Thyroid gland (tissue), 4 donors: Measurements from ENCODE around the gene SDCCAG8. TPM values are rescaled to one million over a fixed set of nuclear protein-coding genes. Genes with fewer than 3 reads are reported as not detected.
A peak's percentile ranks its signal among the peaks of the same experiment; 100 is the strongest.

Source experiments
- DNase-seq, 2 donors: peaks; one replicate each; pipeline ENCODE4 v3.0.0-alpha.2; 2019
- H3K27ac ChIP-seq, 3 donors: fragments of 200-600 bp; sonication (generic); 1 replicate in 2 of 3; 2 replicates in 1 of 3; pipeline ENCODE4 v1.5.1; 2016 to 2019; ENCODE audit warnings: mild to moderate bottlenecking in 1 of 3, moderate library complexity in 1 of 3
- H3K27me3 ChIP-seq: fragments of 200-600 bp; sonication (generic); one replicate; pipeline ENCODE4 v1.5.1; 2019
- H3K36me3 ChIP-seq, 2 donors: fragments of 200-600 bp; sonication (generic); one replicate each; pipeline ENCODE4 v1.5.1; 2016 to 2019
- H3K4me1 ChIP-seq, 2 donors: fragments of 200-600 bp; sonication (generic); one replicate each; pipeline ENCODE4 v1.5.1; 2017 to 2019
- H3K4me3 ChIP-seq, 3 donors: fragments of 200-600 bp; sonication (generic); replicated peaks in 1 of 3; 1 replicate in 2 of 3; 2 replicates in 1 of 3; pipeline ENCODE4 v1.5.1; 2016; ENCODE audit warnings: mild to moderate bottlenecking in 1 of 3
- H3K9me3 ChIP-seq: fragments of 200-600 bp; sonication (generic); one replicate; pipeline ENCODE4 v1.5.1; 2017
- POLR2A ChIP-seq, 2 donors: fragments of 450-650 bp; IDR thresholded peaks; one replicate each; pipeline ENCODE4 v1.6.1; 2017; ENCODE audit warnings: antibody characterized with exemption in 2 of 2, mild to moderate bottlenecking in 2 of 2, moderate library complexity in 1 of 2
- WGBS, 2 donors: methylation state at CpG; one replicate each; pipeline ENCODE4 v1.1.5; 2017; 5-methylcytosine and 5-hydroxymethylcytosine counted together
- intact Hi-C: fragments of 100-400 bp; cut with DNase I; formaldehyde crosslinking; loops from one replicate; pipeline ENCODE4 v1.15.1; 2023
- total RNA-seq, 4 donors: library from RNA; depleted of rRNA; stranded (reverse); fragments of >200 nt; gene quantifications; one replicate each; pipeline ENCODE4 v1.2.3, GENCODE V29; 2016
- TF ChIP-seq, protein P1 (sequence below), 6 experiments: fragments of 200-600 bp in 3 of 6; fragments of 450-650 bp in 3 of 6; sonication (generic) in 3 of 6; IDR thresholded peaks; one replicate each; pipeline ENCODE4 v1.5.1; 2016 to 2019; ENCODE audit warnings: antibody characterized with exemption in 6 of 6, mild to moderate bottlenecking in 2 of 6, inconsistent platforms in 1 of 6, moderate library complexity in 1 of 6

Gene SDCCAG8
- total RNA-seq, 4 donors from 2014 or later, result 105 to 193 (median 115) TPM

DNA sequence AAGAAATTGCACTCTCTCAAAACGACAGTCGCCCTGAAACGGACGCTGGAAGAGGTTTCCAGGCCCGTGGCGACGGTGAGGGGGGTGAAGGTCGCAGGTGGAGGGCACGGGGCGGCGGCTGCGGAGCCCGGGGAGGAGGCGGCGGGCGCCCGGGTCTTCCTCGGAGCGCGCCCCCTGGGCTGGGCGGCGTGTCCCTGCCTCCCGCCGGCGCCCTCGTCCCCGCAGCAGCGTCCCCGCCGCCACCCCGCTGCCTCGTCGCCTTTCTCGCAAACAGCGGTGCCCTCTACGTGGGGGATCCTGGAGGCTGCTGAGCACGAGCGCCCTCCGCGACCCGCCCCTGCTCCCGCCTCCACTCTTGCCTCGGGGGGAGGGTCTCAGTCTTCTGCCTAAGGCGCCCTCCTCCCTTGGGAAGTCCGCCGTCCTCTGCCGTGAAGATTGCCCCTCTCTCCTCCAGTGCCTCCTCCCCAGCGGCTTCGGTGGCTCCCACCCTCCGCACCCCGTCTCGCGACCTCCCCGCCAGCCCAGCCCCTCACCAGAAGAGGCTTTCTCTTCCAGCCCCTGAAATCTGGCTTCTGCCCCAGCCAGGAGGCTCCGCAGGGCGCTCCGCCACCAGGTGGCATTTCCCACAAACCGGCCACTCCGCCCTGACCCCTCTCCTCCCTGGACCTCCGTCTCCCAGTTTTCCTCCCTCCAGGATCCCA is 227.4 kb downstream of the SDCCAG8 start:
- intact Hi-C loops, result no loop called here
- H3K9me3 ChIP-seq, result no peaks in the 10 kb centered on the region

DNA sequence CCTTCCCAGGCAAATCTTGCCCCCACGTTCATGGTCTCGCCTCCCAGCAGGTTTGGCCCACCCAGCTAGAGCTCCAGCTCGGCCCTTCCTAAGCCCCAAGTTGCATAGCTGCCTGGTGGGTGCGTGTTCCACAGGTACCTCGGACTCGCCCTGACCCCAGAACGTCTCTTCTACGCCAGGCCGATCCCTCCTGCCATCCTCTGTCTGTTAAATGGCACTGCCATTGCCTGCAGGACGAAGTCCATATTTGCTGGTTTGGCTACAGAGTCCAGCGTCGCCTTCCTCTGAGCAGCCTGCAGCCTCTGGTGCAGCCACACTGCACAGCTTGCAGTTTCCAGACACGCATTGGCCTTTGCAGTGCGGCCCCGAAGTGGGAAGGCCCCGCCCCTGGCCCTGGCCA is 228.1 kb downstream of the SDCCAG8 start:
- Histone ChIP-seq H3K9me3 (no peaks in the 10 kb centered on the region), H3K27ac (peak overlapping the region in 1 of 3 donors; percentile 17), H3K36me3 (no peaks in the 10 kb centered on the region), H3K4me1 (peaks cover 6 to 11% of the 10 kb centered on the region in 2 donors), H3K4me3 (no peak overlapping the region), H3K27me3 (no peaks in the 10 kb centered on the region)
- no peak for TF ChIP-seq POLR2A (IDR thresholded peaks at IDR 0.05)
- WGBS, 2 donors, result 95 to 96% methylated on average over 16 of the region's 16 CpGs
- no peak for DNase-seq
- intact Hi-C loops, result no loop called here

More for the DNA sequence above, 227.4 kb downstream of the SDCCAG8 start:
- H3K36me3 ChIP-seq, result no peaks in the 10 kb centered on the region
- 12 to 40% methylated on average over 17 to 32 of the region's 60 CpGs for WGBS, 2 donors
- H3K27me3 ChIP-seq, result no peaks in the 10 kb centered on the region
- DNase-seq, result peak; percentile 55 to 58
- H3K4me3 ChIP-seq, result peak overlapping the region; percentile 17 to 53 (median 34)
- H3K27ac ChIP-seq, result peak overlapping the region in 2 of 3 donors; percentile 17 to 31
- peaks cover 6 to 11% of the 10 kb centered on the region in 2 donors for H3K4me1 ChIP-seq
- TF ChIP-seq, protein P1, sequence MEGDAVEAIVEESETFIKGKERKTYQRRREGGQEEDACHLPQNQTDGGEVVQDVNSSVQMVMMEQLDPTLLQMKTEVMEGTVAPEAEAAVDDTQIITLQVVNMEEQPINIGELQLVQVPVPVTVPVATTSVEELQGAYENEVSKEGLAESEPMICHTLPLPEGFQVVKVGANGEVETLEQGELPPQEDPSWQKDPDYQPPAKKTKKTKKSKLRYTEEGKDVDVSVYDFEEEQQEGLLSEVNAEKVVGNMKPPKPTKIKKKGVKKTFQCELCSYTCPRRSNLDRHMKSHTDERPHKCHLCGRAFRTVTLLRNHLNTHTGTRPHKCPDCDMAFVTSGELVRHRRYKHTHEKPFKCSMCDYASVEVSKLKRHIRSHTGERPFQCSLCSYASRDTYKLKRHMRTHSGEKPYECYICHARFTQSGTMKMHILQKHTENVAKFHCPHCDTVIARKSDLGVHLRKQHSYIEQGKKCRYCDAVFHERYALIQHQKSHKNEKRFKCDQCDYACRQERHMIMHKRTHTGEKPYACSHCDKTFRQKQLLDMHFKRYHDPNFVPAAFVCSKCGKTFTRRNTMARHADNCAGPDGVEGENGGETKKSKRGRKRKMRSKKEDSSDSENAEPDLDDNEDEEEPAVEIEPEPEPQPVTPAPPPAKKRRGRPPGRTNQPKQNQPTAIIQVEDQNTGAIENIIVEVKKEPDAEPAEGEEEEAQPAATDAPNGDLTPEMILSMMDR (IDR thresholded peaks at IDR 0.05), result peak in 4 of 6 experiments; percentile 5 to 61 (median 48)
- TF ChIP-seq POLR2A (IDR thresholded peaks at IDR 0.05), result no peak

DNA sequence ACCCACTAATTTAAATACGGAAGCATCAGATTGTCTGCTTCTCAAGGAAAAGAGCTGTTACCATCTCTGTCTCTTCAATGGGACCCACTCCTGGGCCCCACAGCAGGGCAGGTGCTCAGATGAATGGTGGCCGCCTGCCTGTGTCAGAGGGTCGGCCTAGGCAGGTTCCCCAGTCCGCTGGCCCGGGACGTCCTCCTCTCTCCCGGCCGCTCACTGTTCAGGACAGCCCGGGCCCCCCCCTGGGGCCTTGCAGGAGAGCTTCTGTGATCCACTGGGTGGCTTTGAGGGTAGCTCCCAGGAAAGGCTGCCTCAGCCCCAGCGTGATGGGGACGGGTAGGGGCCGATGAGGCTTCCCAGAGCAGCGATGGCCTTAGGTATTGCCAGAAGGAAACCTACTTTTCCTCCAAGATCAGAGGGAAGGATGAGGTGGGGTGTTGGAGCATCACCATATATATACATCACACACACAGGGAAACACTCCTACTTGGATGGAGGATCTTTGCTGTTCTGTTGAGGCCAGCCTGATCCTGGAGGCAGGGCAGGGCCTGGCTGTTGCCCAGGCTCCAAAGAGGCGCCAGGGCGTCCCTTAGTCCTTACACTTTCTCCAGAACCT is 231.3 kb downstream of the SDCCAG8 start:
- Histone ChIP-seq H3K9me3 (no peaks in the 10 kb centered on the region), H3K4me3 (no peak overlapping the region), H3K27ac (no peak overlapping the region), H3K27me3 (no peaks in the 10 kb centered on the region), H3K36me3 (no peaks in the 10 kb centered on the region), H3K4me1 (peaks cover 6 to 10% of the 10 kb centered on the region in 2 donors)
- WGBS, 2 donors, result 94 to 95% methylated on average over 13 to 15 of the region's 15 CpGs
- TF ChIP-seq POLR2A (IDR thresholded peaks at IDR 0.05), result no peak
- TF ChIP-seq, protein P1 (IDR thresholded peaks at IDR 0.05), result no peak
- no peak for DNase-seq
- intact Hi-C loops, result no loop called here

DNA sequence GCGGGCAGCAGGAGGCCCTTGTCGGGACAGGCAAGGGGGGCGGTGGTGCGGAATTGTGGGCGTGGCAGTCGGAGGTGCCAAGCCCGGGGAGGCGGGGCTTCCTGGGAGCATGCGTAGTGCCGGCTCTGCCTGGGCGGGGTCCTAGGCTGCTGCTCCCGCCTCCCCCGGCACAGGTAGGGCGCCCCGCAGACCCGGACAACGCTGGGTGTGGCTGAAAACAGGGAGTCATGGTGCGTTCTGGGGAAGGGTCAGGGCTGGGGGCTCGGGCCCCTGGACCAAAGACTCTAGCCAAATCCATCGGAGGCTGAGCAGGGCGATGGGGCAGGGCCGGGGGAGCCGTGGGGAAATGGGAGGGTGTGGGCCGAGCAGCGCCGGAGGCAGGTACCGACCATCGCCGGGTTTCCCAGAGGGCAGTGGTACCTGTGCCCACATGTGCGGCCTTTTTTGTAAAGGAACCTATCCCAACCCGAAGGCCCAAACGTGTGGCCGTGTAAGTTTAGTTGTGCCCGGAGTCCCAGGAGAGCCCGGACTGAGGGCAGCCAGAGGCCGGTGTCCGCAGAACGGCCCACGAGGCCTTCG is 231.9 kb downstream of the SDCCAG8 start:
- H3K4me3 ChIP-seq, result no peak overlapping the region
- TF ChIP-seq, protein P1 (IDR thresholded peaks at IDR 0.05), result no peak
- TF ChIP-seq POLR2A (IDR thresholded peaks at IDR 0.05), result no peak
- peak; percentile 43 to 62 for DNase-seq
- intact Hi-C loops, result no loop called here
- H3K9me3 ChIP-seq, result no peaks in the 10 kb centered on the region
- peaks cover under 1 to 4% of the 10 kb centered on the region in 2 donors for H3K4me1 ChIP-seq
- H3K27ac ChIP-seq, result no peak overlapping the region
- H3K36me3 ChIP-seq, result no peaks in the 10 kb centered on the region
- 62 to 87% methylated on average over 23 to 33 of the region's 40 CpGs for WGBS, 2 donors
- no peaks in the 10 kb centered on the region for H3K27me3 ChIP-seq

DNA sequence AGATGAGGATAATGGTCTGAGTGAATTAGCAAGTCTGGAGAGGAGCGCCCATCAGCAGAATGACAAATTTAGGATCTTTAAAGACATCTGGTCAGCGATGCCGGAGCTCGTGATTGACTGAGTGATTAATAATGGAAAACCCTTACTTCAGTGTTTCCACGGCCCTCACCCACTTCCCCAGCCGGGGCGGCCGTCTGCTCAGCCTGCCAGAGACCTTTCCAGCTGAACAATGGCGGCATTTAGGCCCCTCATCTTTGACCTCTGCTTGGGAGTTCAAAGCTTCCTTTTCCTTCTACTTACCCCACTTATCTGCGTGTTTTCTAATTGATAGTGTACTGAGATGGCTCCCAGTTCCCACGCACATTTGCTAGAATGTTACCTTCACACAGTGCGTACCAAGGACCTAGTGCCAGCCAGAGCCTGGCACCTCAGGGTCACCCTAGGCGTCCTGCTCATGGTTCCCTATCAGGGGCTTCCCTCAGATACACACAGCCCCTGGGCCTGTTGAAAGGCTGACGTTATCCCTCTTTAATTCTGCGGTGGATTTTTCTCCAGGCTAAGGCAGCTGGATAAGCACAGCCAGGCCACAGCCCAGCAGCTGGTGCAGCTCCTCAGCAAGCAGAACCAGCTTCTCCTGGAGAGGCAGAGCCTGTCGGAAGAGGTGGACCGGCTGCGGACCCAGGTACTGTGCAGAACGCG is 232.8 kb downstream of the SDCCAG8 start:
- no peak for DNase-seq
- TF ChIP-seq POLR2A (IDR thresholded peaks at IDR 0.05), result no peak
- Histone ChIP-seq H3K27me3 (no peaks in the 10 kb centered on the region), H3K36me3 (no peaks in the 10 kb centered on the region), H3K4me1 (no peaks in the 10 kb centered on the region), H3K4me3 (no peak overlapping the region), H3K27ac (no peak overlapping the region), H3K9me3 (no peaks in the 10 kb centered on the region)
- 92 to 93% methylated on average over 19 to 20 of the region's 20 CpGs for WGBS, 2 donors
- intact Hi-C loops, result no loop called here
